Type B pancreatic cell (in vitro differentiated cells): ENCODE data around the gene STK33. TPM values are rescaled to one million over a fixed set of nuclear protein-coding genes. Genes with fewer than 3 reads are reported as not detected.
"Not testable (repeated sequence)": the region's sequence is repeated elsewhere in the genome, so short reads cannot be mapped to it uniquely, and the experiment has no call there.

ENCODE experiments used
- DNase-seq: peaks from one replicate; pipeline ENCODE4 v3.0.0; 2021; ENCODE audit warnings: mixed read lengths; ENCODE audit not compliant: unreplicated experiment; ENCODE audit errors: extremely low spot score
- H3K27ac Mint-ChIP-seq: 2 replicates; pipeline ENCODE4 v1.8.0; 2021; ENCODE audit warnings: mild to moderate bottlenecking, mixed read lengths
- H3K27me3 Mint-ChIP-seq: 2 replicates; pipeline ENCODE4 v1.8.0; 2021; ENCODE audit warnings: mixed read lengths
- H3K36me3 Mint-ChIP-seq: 2 replicates; pipeline ENCODE4 v1.8.0; 2021; ENCODE audit warnings: mixed read lengths
- H3K4me1 Mint-ChIP-seq: one replicate; pipeline ENCODE4 v1.8.0; 2021; ENCODE audit warnings: mixed read lengths; ENCODE audit not compliant: unreplicated experiment
- H3K4me3 Mint-ChIP-seq: 2 replicates; pipeline ENCODE4 v1.8.0; 2021; ENCODE audit warnings: mild to moderate bottlenecking, mixed read lengths
- H3K9me3 Mint-ChIP-seq: 2 replicates; pipeline ENCODE4 v1.8.0; 2021; ENCODE audit warnings: mixed read lengths
- CTCF ChIP-seq: fragments of 200-600 bp; sonication (generic); conservative IDR thresholded peaks from 2 replicates; pipeline ENCODE4 v1.5.0; 2021; ENCODE audit warnings: antibody characterized with exemption, mild to moderate bottlenecking
- total RNA-seq: library from RNA; stranded (reverse); gene quantifications from 2 replicates; pipeline ENCODE4 v1.2.1, GENCODE V29; 2021; ENCODE audit warnings: low replicate concordance

STK33 gene
- total RNA-seq, 1 donor from 2014 or later: 20.3 TPM

- no peaks in the 10 kb centered on the region for H3K27me3 Mint-ChIP-seq
- H3K4me3 Mint-ChIP-seq: no peak overlapping the region
- H3K9me3 Mint-ChIP-seq: no peaks in the 10 kb centered on the region
- no peak overlapping the region for H3K27ac Mint-ChIP-seq
- no peak for DNase-seq
- no peaks in the 10 kb centered on the region for H3K36me3 Mint-ChIP-seq
- no peaks in the 10 kb centered on the region for H3K4me1 Mint-ChIP-seq
- TF ChIP-seq CTCF: no peak
Observed at GRCh38 chr11:8484251-8484650, 109.8 kb downstream of the STK33 start.

GRCh38 chr11:8480858-8481257 lies 113.2 kb downstream of the STK33 start:
- no peak for TF ChIP-seq CTCF
- H3K4me1 Mint-ChIP-seq: no peaks in the 10 kb centered on the region
- DNase-seq: no peak
- H3K27ac Mint-ChIP-seq: no peak overlapping the region
- no peaks in the 10 kb centered on the region for H3K36me3 Mint-ChIP-seq
- no peak overlapping the region for H3K4me3 Mint-ChIP-seq
- no peaks in the 10 kb centered on the region for H3K9me3 Mint-ChIP-seq
- peaks cover 3% of the 10 kb centered on the region for H3K27me3 Mint-ChIP-seq

GRCh38 chr11:8477680-8478079 lies 116.3 kb downstream of the STK33 start:
- no peaks in the 10 kb centered on the region for H3K4me1 Mint-ChIP-seq
- no peaks in the 10 kb centered on the region for H3K36me3 Mint-ChIP-seq
- no peak for DNase-seq
- H3K27me3 Mint-ChIP-seq: peaks cover 3% of the 10 kb centered on the region
- TF ChIP-seq CTCF: no peak
- no peak overlapping the region for H3K27ac Mint-ChIP-seq
- H3K9me3 Mint-ChIP-seq: no peaks in the 10 kb centered on the region
- no peak overlapping the region for H3K4me3 Mint-ChIP-seq

GRCh38 chr11:8477151-8477550 lies 116.9 kb downstream of the STK33 start:
- no peak for DNase-seq
- Mint-ChIP-seq H3K36me3 (no peaks in the 10 kb centered on the region), H3K27ac (no peak overlapping the region)

GRCh38 chr11:8467806-8468205 lies 126.2 kb downstream of the STK33 start:
- H3K36me3 Mint-ChIP-seq: not testable (repeated sequence)

More at GRCh38 chr11:8477151-8477550, 116.9 kb downstream of the STK33 start:
- no peaks in the 10 kb centered on the region for H3K9me3 Mint-ChIP-seq
- no peak overlapping the region for H3K4me3 Mint-ChIP-seq
- H3K27me3 Mint-ChIP-seq: peaks cover 3% of the 10 kb centered on the region
- TF ChIP-seq CTCF: no peak
- no peaks in the 10 kb centered on the region for H3K4me1 Mint-ChIP-seq

GRCh38 chr11:8467356-8467755 lies 126.7 kb downstream of the STK33 start:
- H3K4me3 Mint-ChIP-seq, H3K4me1 Mint-ChIP-seq, H3K27ac Mint-ChIP-seq, H3K36me3 Mint-ChIP-seq, H3K9me3 Mint-ChIP-seq, DNase-seq: not testable (repeated sequence)
- H3K27me3 Mint-ChIP-seq: peaks cover 12% of the 10 kb centered on the region

More at GRCh38 chr11:8467806-8468205, 126.2 kb downstream of the STK33 start:
- H3K27me3 Mint-ChIP-seq: peaks cover 12% of the 10 kb centered on the region
- not testable (repeated sequence) for H3K4me1 Mint-ChIP-seq, DNase-seq, H3K4me3 Mint-ChIP-seq, H3K9me3 Mint-ChIP-seq, H3K27ac Mint-ChIP-seq

- not testable (repeated sequence) for H3K27ac Mint-ChIP-seq, H3K4me3 Mint-ChIP-seq, H3K9me3 Mint-ChIP-seq, H3K4me1 Mint-ChIP-seq, DNase-seq, H3K36me3 Mint-ChIP-seq
- peaks cover 12% of the 10 kb centered on the region for H3K27me3 Mint-ChIP-seq
Observed at GRCh38 chr11:8466884-8467283, 127.1 kb downstream of the STK33 start.
